Stomach smooth muscle (tissue), 2 donors: ENCODE results near the gene VEGFA.
"Not testable (repeated sequence)": the region's sequence is repeated elsewhere in the genome, so short reads cannot be mapped to it uniquely, and the experiment has no call there.

Experiments
- H3K27ac ChIP-seq: one replicate; pipeline ENCODE4 v1.7.0; 2013; ENCODE audit warnings: mild to moderate bottlenecking, low read length, inconsistent platforms
- H3K27me3 ChIP-seq, 2 donors: one replicate each; pipeline ENCODE4 v1.7.0; 2013; ENCODE audit warnings: low read length in 2 of 2; ENCODE audit not compliant: insufficient read depth in 2 of 2, control insufficient read depth in 1 of 2
- H3K36me3 ChIP-seq, 2 donors: one replicate each; pipeline ENCODE4 v1.7.0; 2013; ENCODE audit warnings: low read length in 2 of 2; ENCODE audit not compliant: control insufficient read depth in 2 of 2, insufficient read depth in 2 of 2
- H3K4me1 ChIP-seq: one replicate; pipeline ENCODE4 v1.7.0; 2013; ENCODE audit warnings: low read length; ENCODE audit not compliant: control insufficient read depth, insufficient read depth
- H3K4me3 ChIP-seq, 2 donors: one replicate each; pipeline ENCODE4 v1.7.0; 2013; ENCODE audit warnings: low read length in 2 of 2
- H3K9ac ChIP-seq, 2 donors: one replicate each; pipeline ENCODE4 v1.7.0; 2013; ENCODE audit warnings: low read length in 2 of 2, mild to moderate bottlenecking in 1 of 2
- H3K9me3 ChIP-seq, 2 donors: one replicate each; pipeline ENCODE4 v1.7.0; 2013; ENCODE audit warnings: low read length in 2 of 2; ENCODE audit not compliant: control insufficient read depth in 2 of 2
- donor health status: healthy.
- donor health status: Pancreatic carcinoma.

VEGFA gene

GRCh38 chr6:43810965-43811732, 41.1 kb downstream of the VEGFA start:
- no peak overlapping the region for H3K27ac ChIP-seq
- no peak overlapping the region for H3K9ac ChIP-seq
- H3K9me3 ChIP-seq, result no peaks in the 10 kb centered on the region
- no peaks in the 10 kb centered on the region for H3K36me3 ChIP-seq
- no peaks in the 10 kb centered on the region for H3K4me1 ChIP-seq
- no peak overlapping the region for H3K4me3 ChIP-seq
- no peaks in the 10 kb centered on the region for H3K27me3 ChIP-seq

GRCh38 chr6:43811733-43812099, 41.7 kb downstream of the VEGFA start:
- no peak overlapping the region for H3K4me3 ChIP-seq
- H3K36me3 ChIP-seq, result no peaks in the 10 kb centered on the region
- H3K9ac ChIP-seq, result no peak overlapping the region
- no peaks in the 10 kb centered on the region for H3K27me3 ChIP-seq
- no peak overlapping the region for H3K27ac ChIP-seq
- no peaks in the 10 kb centered on the region for H3K4me1 ChIP-seq
- no peaks in the 10 kb centered on the region for H3K9me3 ChIP-seq

- Histone ChIP-seq H3K4me1 (no peaks in the 10 kb centered on the region), H3K27ac (no peak overlapping the region), H3K9me3 (no peaks in the 10 kb centered on the region), H3K36me3 (no peaks in the 10 kb centered on the region), H3K9ac (no peak overlapping the region), H3K27me3 (no peaks in the 10 kb centered on the region), H3K4me3 (no peak overlapping the region)
These were observed 43.0 kb downstream of the VEGFA start for GRCh38 chr6:43812850-43813578.

GRCh38 chr6:43814111-43814510, 44.1 kb downstream of the VEGFA start:
- no peaks in the 10 kb centered on the region for H3K4me1 ChIP-seq
- no peak overlapping the region for H3K9ac ChIP-seq
- no peak overlapping the region for H3K4me3 ChIP-seq
- no peaks in the 10 kb centered on the region for H3K27me3 ChIP-seq
- H3K27ac ChIP-seq, result no peak overlapping the region
- no peaks in the 10 kb centered on the region for H3K9me3 ChIP-seq
- H3K36me3 ChIP-seq, result no peaks in the 10 kb centered on the region

GRCh38 chr6:43814865-43815264, 44.9 kb downstream of the VEGFA start:
- Histone ChIP-seq H3K27ac (no peak overlapping the region), H3K9ac (no peak overlapping the region)

GRCh38 chr6:43817192-43817591, 47.2 kb downstream of the VEGFA start:
- no peak overlapping the region for H3K27ac ChIP-seq
- no peaks in the 10 kb centered on the region for H3K9me3 ChIP-seq
- no peaks in the 10 kb centered on the region for H3K4me1 ChIP-seq
- no peak overlapping the region for H3K4me3 ChIP-seq
- H3K9ac ChIP-seq, result no peak overlapping the region
- H3K36me3 ChIP-seq, result no peaks in the 10 kb centered on the region
- no peaks in the 10 kb centered on the region for H3K27me3 ChIP-seq

More at GRCh38 chr6:43814865-43815264, 44.9 kb downstream of the VEGFA start:
- H3K9me3 ChIP-seq, result no peaks in the 10 kb centered on the region
- no peaks in the 10 kb centered on the region for H3K27me3 ChIP-seq
- H3K4me1 ChIP-seq, result no peaks in the 10 kb centered on the region
- no peak overlapping the region for H3K4me3 ChIP-seq
- no peaks in the 10 kb centered on the region for H3K36me3 ChIP-seq

- not testable (repeated sequence) for H3K4me3 ChIP-seq, H3K4me1 ChIP-seq, H3K36me3 ChIP-seq, H3K27me3 ChIP-seq, H3K9ac ChIP-seq, H3K9me3 ChIP-seq, H3K27ac ChIP-seq
These were observed 49.0 kb downstream of the VEGFA start for GRCh38 chr6:43818973-43819372.

- Histone ChIP-seq H3K27ac (no peak overlapping the region), H3K9ac (no peak overlapping the region), H3K27me3 (no peaks in the 10 kb centered on the region), H3K4me1 (peaks cover 6% of the 10 kb centered on the region), H3K36me3 (no peaks in the 10 kb centered on the region), H3K4me3 (no peak overlapping the region), H3K9me3 (no peaks in the 10 kb centered on the region)
These were observed 49.9 kb downstream of the VEGFA start for GRCh38 chr6:43819958-43820357.

- H3K36me3 ChIP-seq, result no peaks in the 10 kb centered on the region
- no peaks in the 10 kb centered on the region for H3K9me3 ChIP-seq
- H3K9ac ChIP-seq, result no peak overlapping the region
- H3K27me3 ChIP-seq, result no peaks in the 10 kb centered on the region
- H3K4me3 ChIP-seq, result no peak overlapping the region
- no peak overlapping the region for H3K27ac ChIP-seq
- peaks cover 6% of the 10 kb centered on the region for H3K4me1 ChIP-seq
These were observed 50.5 kb downstream of the VEGFA start for GRCh38 chr6:43820486-43820885.

GRCh38 chr6:43821101-43821886, 51.3 kb downstream of the VEGFA start:
- Histone ChIP-seq H3K4me1 (peaks cover 6% of the 10 kb centered on the region), H3K27me3 (no peaks in the 10 kb centered on the region), H3K4me3 (no peak overlapping the region), H3K9me3 (no peaks in the 10 kb centered on the region), H3K27ac (no peak overlapping the region), H3K36me3 (no peaks in the 10 kb centered on the region), H3K9ac (no peak overlapping the region)
